Type B pancreatic cell (in vitro differentiated cells): ENCODE measurements around the gene FCER1G. TPM values are rescaled to one million over a fixed set of nuclear protein-coding genes. Genes with fewer than 3 reads are reported as not detected.

Source experiments
- DNase-seq: peaks from one replicate; pipeline ENCODE4 v3.0.0; 2021; ENCODE audit warnings: mixed read lengths; ENCODE audit not compliant: unreplicated experiment; ENCODE audit errors: extremely low spot score
- H3K27ac Mint-ChIP-seq: 2 replicates; pipeline ENCODE4 v1.8.0; 2021; ENCODE audit warnings: mild to moderate bottlenecking, mixed read lengths
- H3K27me3 Mint-ChIP-seq: 2 replicates; pipeline ENCODE4 v1.8.0; 2021; ENCODE audit warnings: mixed read lengths
- H3K36me3 Mint-ChIP-seq: 2 replicates; pipeline ENCODE4 v1.8.0; 2021; ENCODE audit warnings: mixed read lengths
- H3K4me1 Mint-ChIP-seq: one replicate; pipeline ENCODE4 v1.8.0; 2021; ENCODE audit warnings: mixed read lengths; ENCODE audit not compliant: unreplicated experiment
- H3K4me3 Mint-ChIP-seq: 2 replicates; pipeline ENCODE4 v1.8.0; 2021; ENCODE audit warnings: mild to moderate bottlenecking, mixed read lengths
- H3K9me3 Mint-ChIP-seq: 2 replicates; pipeline ENCODE4 v1.8.0; 2021; ENCODE audit warnings: mixed read lengths
- CTCF ChIP-seq: fragments of 200-600 bp; sonication (generic); conservative IDR thresholded peaks from 2 replicates; pipeline ENCODE4 v1.5.0; 2021; ENCODE audit warnings: antibody characterized with exemption, mild to moderate bottlenecking
- microRNA-seq: library from miRNA; unstranded; fragments of <30 nt; microRNA quantifications from one replicate; pipeline ENCODE4, GENCODE V29; 2020
- total RNA-seq: library from RNA; stranded (reverse); gene quantifications from 2 replicates; pipeline ENCODE4 v1.2.1, GENCODE V29; 2021; ENCODE audit warnings: low replicate concordance

Gene FCER1G
- total RNA-seq, 1 donor from 2014 or later: 0.80 TPM

- H3K4me3 Mint-ChIP-seq: no peak overlapping the region
- no peak overlapping the region for H3K27ac Mint-ChIP-seq
- DNase-seq: no peak
- H3K27me3 Mint-ChIP-seq: peaks cover 9% of the 10 kb centered on the region
- peaks cover 9% of the 10 kb centered on the region for H3K4me1 Mint-ChIP-seq
- no peaks in the 10 kb centered on the region for H3K9me3 Mint-ChIP-seq
- H3K36me3 Mint-ChIP-seq: no peaks in the 10 kb centered on the region
- no peak for TF ChIP-seq CTCF
Measured at GRCh38 chr1:161266836-161267235, 51.7 kb downstream of the FCER1G start.

GRCh38 chr1:161267321-161267720 lies 52.2 kb downstream of the FCER1G start:
- Mint-ChIP-seq H3K27ac (no peak overlapping the region), H3K9me3 (no peaks in the 10 kb centered on the region), H3K36me3 (no peaks in the 10 kb centered on the region), H3K4me1 (peaks cover 9% of the 10 kb centered on the region), H3K27me3 (peaks cover 7% of the 10 kb centered on the region), H3K4me3 (no peak overlapping the region)
- DNase-seq: no peak
- no peak for TF ChIP-seq CTCF

Small RNA genes lying within 50 kb of the gene (microRNA-seq; reads per million reads assigned to microRNA genes)
- not detected for gene MIR5187

Other genes starting within 250 kb of the FCER1G start
- gene F11R, start 194.1 kb upstream of the FCER1G start, total RNA-seq: 66.8 and 147 TPM in 2 replicates
- 40.8 and 98.0 TPM in 2 replicates for gene TSTD1, start 176.3 kb upstream of the FCER1G start, total RNA-seq
- gene USF1, start 169.3 kb upstream of the FCER1G start, total RNA-seq: 62.2 and 79.1 TPM in 2 replicates
- 1.3 and 3.3 TPM in 2 replicates for gene ARHGAP30, start 145.4 kb upstream of the FCER1G start, total RNA-seq
- 57.7 and 193 TPM in 2 replicates for gene NECTIN4, start 125.7 kb upstream of the FCER1G start, total RNA-seq
- 14.1 and 14.3 TPM in 2 replicates for gene KLHDC9, start 116.9 kb upstream of the FCER1G start, total RNA-seq
- gene PFDN2, start 97.3 kb upstream of the FCER1G start, total RNA-seq: 41.1 and 50.9 TPM in 2 replicates
- 42.4 and 47.5 TPM in 2 replicates for gene NIT1, start 97.2 kb upstream of the FCER1G start, total RNA-seq
- gene DEDD, start 82.6 kb upstream of the FCER1G start, total RNA-seq: 31.3 and 41.0 TPM in 2 replicates
- 90.3 and 103 TPM in 2 replicates for gene UFC1, start 61.3 kb upstream of the FCER1G start, total RNA-seq
- gene USP21, start 55.8 kb upstream of the FCER1G start, total RNA-seq: 31.6 and 45.7 TPM in 2 replicates
- 25.7 and 43.6 TPM in 2 replicates for gene PPOX, start 48.9 kb upstream of the FCER1G start, total RNA-seq
- 42.4 and 48.5 TPM in 2 replicates for gene B4GALT3, start 37.8 kb upstream of the FCER1G start, total RNA-seq
- 0.10 and 2.5 TPM in 2 replicates for gene ADAMTS4, start 16.2 kb upstream of the FCER1G start, total RNA-seq
- 93.1 and 97.4 TPM in 2 replicates for gene NDUFS2, start 12.9 kb upstream of the FCER1G start, total RNA-seq
- gene APOA2, start 8.3 kb downstream of the FCER1G start, total RNA-seq: 39.5 and 238 TPM in 2 replicates
- gene TOMM40L, start 10.8 kb downstream of the FCER1G start, total RNA-seq: 13.6 and 13.7 TPM in 2 replicates
- not detected in 2 replicates for gene NR1I3, start 22.9 kb downstream of the FCER1G start, total RNA-seq
- gene PCP4L1, start 43.5 kb downstream of the FCER1G start, total RNA-seq: 1.0 and 3.4 TPM in 2 replicates
- gene MPZ, start 94.7 kb downstream of the FCER1G start, total RNA-seq: 0.76 and 3.6 TPM in 2 replicates
- gene SDHC, start 99.1 kb downstream of the FCER1G start, total RNA-seq: 206 and 235 TPM in 2 replicates
- 0.76 and 13.5 TPM in 2 replicates for gene CFAP126, start 152.6 kb downstream of the FCER1G start, total RNA-seq